Osteocyte (in vitro differentiated cells): ENCODE results near the gene ARID3A. TPM values are rescaled to one million over a fixed set of nuclear protein-coding genes. Genes with fewer than 3 reads are reported as not detected.

Source experiments
- DNase-seq: peaks from one replicate; pipeline ENCODE4 v3.0.0; 2021; ENCODE audit warnings: mixed read lengths; ENCODE audit not compliant: unreplicated experiment; ENCODE audit errors: extremely low spot score
- H3K27ac Mint-ChIP-seq: one replicate; pipeline ENCODE4 v1.8.0; 2021; ENCODE audit warnings: mild to moderate bottlenecking, mixed read lengths; ENCODE audit not compliant: unreplicated experiment
- H3K27me3 Mint-ChIP-seq: one replicate; pipeline ENCODE4 v1.8.0; 2021; ENCODE audit warnings: mixed read lengths; ENCODE audit not compliant: unreplicated experiment
- H3K36me3 Mint-ChIP-seq: one replicate; pipeline ENCODE4 v1.8.0; 2021; ENCODE audit warnings: mixed read lengths; ENCODE audit not compliant: unreplicated experiment
- H3K4me1 Mint-ChIP-seq: one replicate; pipeline ENCODE4 v1.8.0; 2021; ENCODE audit warnings: mixed read lengths; ENCODE audit not compliant: unreplicated experiment
- H3K4me3 Mint-ChIP-seq: one replicate; pipeline ENCODE4 v1.8.0; 2021; ENCODE audit warnings: mild to moderate bottlenecking, moderate library complexity, mixed read lengths; ENCODE audit not compliant: unreplicated experiment
- H3K9me3 Mint-ChIP-seq: one replicate; pipeline ENCODE4 v1.8.0; 2021; ENCODE audit warnings: mixed read lengths; ENCODE audit not compliant: unreplicated experiment
- total RNA-seq: library from RNA; stranded (reverse); gene quantifications from 2 replicates; pipeline ENCODE4 v1.2.1, GENCODE V29; 2021
- TF ChIP-seq, protein P1 (sequence below): fragments of 200-600 bp; sonication (generic); IDR thresholded peaks from 2 replicates; pipeline ENCODE4 v1.5.0; 2021; ENCODE audit warnings: antibody characterized with exemption, mild to moderate bottlenecking, moderate library complexity

Gene ARID3A
- total RNA-seq, 1 donor from 2014 or later, result 16.8 TPM

GRCh38 chr19:884420-885211 is 41.2 kb upstream of the ARID3A start:
- Mint-ChIP-seq H3K27me3 (no peaks in the 10 kb centered on the region), H3K4me3 (no peak overlapping the region), H3K4me1 (no peaks in the 10 kb centered on the region), H3K36me3 (peaks cover 20% of the 10 kb centered on the region), H3K9me3 (no peaks in the 10 kb centered on the region), H3K27ac (no peak overlapping the region)
- TF ChIP-seq, protein P1, sequence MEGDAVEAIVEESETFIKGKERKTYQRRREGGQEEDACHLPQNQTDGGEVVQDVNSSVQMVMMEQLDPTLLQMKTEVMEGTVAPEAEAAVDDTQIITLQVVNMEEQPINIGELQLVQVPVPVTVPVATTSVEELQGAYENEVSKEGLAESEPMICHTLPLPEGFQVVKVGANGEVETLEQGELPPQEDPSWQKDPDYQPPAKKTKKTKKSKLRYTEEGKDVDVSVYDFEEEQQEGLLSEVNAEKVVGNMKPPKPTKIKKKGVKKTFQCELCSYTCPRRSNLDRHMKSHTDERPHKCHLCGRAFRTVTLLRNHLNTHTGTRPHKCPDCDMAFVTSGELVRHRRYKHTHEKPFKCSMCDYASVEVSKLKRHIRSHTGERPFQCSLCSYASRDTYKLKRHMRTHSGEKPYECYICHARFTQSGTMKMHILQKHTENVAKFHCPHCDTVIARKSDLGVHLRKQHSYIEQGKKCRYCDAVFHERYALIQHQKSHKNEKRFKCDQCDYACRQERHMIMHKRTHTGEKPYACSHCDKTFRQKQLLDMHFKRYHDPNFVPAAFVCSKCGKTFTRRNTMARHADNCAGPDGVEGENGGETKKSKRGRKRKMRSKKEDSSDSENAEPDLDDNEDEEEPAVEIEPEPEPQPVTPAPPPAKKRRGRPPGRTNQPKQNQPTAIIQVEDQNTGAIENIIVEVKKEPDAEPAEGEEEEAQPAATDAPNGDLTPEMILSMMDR, result no peak
- no peak for DNase-seq

DNA sequence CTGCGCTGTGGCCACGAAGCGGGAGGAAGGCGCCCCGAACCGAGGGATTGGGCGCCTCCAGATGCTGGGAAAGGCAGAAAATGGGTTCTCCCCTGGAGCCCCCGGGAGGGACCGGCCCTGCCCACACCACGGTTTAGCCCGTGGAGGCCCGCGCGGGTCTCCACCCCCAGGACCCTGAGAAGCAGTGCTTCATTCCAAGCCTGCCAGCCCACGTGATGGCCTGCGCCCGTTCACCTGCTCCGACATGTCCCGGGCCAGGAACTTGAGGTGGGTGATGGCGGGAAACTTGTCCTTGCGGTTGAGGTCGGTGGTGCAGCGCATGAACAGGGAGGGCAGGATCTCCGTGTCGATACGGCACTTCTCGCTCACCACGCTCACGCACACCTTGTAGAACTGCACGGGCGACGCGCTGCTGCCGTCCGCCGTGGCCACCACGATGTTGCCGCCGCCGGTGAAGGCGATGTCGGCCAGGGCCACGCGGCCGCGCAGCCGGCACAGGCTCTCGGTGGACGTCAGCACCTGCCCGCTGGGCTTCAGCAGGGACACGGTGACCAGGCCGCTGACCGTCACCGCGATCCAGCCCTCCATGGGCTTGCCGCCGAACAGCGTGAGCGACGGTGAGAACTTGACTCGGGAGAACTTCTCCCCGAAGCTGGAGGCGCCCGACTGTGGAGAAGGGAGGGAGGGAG is 40.2 kb upstream of the ARID3A start:
- Mint-ChIP-seq H3K36me3 (peaks cover 20% of the 10 kb centered on the region), H3K9me3 (no peaks in the 10 kb centered on the region), H3K4me1 (no peaks in the 10 kb centered on the region), H3K27ac (no peak overlapping the region), H3K27me3 (no peaks in the 10 kb centered on the region), H3K4me3 (no peak overlapping the region)
- TF ChIP-seq, protein P1, result no peak
- DNase-seq, result no peak

DNA sequence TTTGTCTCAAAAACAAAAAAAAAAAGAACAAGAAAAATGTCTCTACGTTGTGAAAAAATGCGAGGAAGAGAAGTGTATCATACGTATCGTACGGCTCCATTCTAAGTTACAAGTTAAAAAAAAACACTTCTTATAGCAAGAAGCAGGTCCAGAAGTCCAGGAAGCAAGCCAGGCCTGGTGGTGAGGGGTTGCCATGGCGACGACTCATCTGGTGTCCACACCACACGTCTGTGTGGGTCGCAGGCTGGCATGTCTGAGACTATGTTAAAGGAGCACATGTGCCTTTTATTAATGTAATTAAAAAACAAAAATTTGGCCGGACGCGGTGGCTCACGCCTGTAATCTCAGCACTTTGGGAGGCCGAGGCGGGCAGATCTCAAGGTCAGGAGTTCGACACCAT is 38.8 kb upstream of the ARID3A start:
- H3K4me1 Mint-ChIP-seq, result peaks cover 7% of the 10 kb centered on the region
- H3K4me3 Mint-ChIP-seq, result no peak overlapping the region
- H3K27me3 Mint-ChIP-seq, result no peaks in the 10 kb centered on the region
- peaks cover 10% of the 10 kb centered on the region for H3K36me3 Mint-ChIP-seq
- H3K27ac Mint-ChIP-seq, result no peak overlapping the region
- H3K9me3 Mint-ChIP-seq, result no peaks in the 10 kb centered on the region
- no peak for DNase-seq
- TF ChIP-seq, protein P1, result no peak

- peaks cover 8% of the 10 kb centered on the region for H3K4me1 Mint-ChIP-seq
- peaks cover 7% of the 10 kb centered on the region for H3K36me3 Mint-ChIP-seq
- TF ChIP-seq, protein P1, result no peak
- no peak overlapping the region for H3K4me3 Mint-ChIP-seq
- no peak for DNase-seq
- no peak overlapping the region for H3K27ac Mint-ChIP-seq
- H3K9me3 Mint-ChIP-seq, result no peaks in the 10 kb centered on the region
- no peaks in the 10 kb centered on the region for H3K27me3 Mint-ChIP-seq
Measured at GRCh38 chr19:887599-887998, 38.2 kb upstream of the ARID3A start.
